ENCODE data around the gene PIP5K1B.

GRCh38 chr9:68961587-68961986 lies 256.5 kb downstream of the PIP5K1B start:
- no peak for TF ChIP-seq CTCF (IDR thresholded peaks at IDR 0.05; ENCODE audit: low read depth, low read length, poor library complexity, severe bottlenecking)
- TF ChIP-seq EZH2phosphoT487 (IDR thresholded peaks at IDR 0.05; ENCODE audit: borderline replicate concordance, low read length), result no peak
